GM10248 (cell line): ENCODE data around the gene INKA2.

Source experiments
- CTCF ChIA-PET: fragments of 300-600 bp; sonication (Branson Sonifier 250); formaldehyde crosslinking; extraction: SDS; loops from one replicate; lab custom pipeline; 2021; ENCODE audit warnings: antibody characterized with exemption; lab: Yijun Ruan, JAX
- POLR2A ChIA-PET: fragments of 350-650 bp; sonication (Branson Sonifier 250); formaldehyde crosslinking; extraction: SDS; loops from one replicate; lab custom pipeline; 2020; ENCODE audit warnings: antibody characterized with exemption; lab: Yijun Ruan, JAX
- DNase-seq: peaks from one replicate; pipeline ENCODE4 v3.0.0; 2012; ENCODE audit errors: extremely low spot score
- CTCF ChIP-seq: IDR thresholded peaks from 2 replicates; pipeline ENCODE4 v1.5.1; 2012; ENCODE audit warnings: mild to moderate bottlenecking, low read depth; ENCODE audit errors: extremely low read depth, missing control alignments, control extremely low read depth

The INKA2 gene

DNA sequence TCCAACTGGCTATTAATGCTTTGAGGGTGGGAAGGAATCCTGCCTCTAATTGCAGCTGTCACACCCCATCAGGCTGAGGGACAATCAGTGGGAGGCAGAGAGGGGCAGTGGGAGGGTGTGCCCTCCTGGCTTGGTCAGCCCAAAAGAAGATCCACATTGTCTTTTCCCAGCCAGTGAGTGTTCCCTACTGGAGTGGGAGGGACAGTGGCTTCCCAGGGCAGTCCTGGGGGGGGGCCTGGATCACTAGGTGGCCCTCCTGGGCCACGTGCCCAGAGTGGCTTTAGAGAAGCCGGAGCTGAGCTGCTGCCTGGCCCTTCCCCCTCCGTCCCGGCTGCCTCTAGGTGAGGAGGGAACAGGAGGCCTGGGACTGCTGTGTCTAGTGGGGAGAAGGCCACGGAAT, 14.0 kb downstream of the INKA2 start:
- POLR2A ChIA-PET: interaction anchor here (1.0 kb wide), 1 partner anchor 9 kb away, joined by 3 read pairs; no protein-coding TSS in a partner anchor
- no peak for TF ChIP-seq CTCF
- CTCF ChIA-PET: interaction anchor here (1.4 to 2.2 kb wide), 3 partner anchors 11 to 24 kb away, joined by 6 to 17 read pairs (median 8); no protein-coding TSS in a partner anchor
- DNase-seq: no peak

DNA sequence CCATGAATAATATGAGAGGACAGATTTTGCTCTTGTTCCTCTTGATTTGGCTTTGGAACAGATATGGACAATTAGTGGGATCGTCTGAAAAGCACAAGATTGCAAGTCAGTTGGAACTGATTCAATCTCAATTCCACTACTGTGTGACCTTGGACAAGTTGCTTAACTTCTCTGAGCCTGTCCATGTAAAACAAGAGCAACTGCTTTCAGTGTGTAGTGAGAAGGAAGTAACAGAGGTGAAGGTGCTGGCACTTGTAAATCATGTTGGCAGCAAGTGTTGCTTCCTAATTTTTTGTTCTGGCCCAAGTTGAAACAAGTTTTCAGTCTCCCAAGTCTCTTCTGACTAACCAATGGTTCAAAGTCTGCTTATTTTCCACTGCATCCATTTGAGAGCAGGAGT, 15.3 kb downstream of the INKA2 start:
- TF ChIP-seq CTCF: no peak
- ChIA-PET CTCF (no interaction called here), POLR2A (no interaction called here)
- no peak for DNase-seq

DNA sequence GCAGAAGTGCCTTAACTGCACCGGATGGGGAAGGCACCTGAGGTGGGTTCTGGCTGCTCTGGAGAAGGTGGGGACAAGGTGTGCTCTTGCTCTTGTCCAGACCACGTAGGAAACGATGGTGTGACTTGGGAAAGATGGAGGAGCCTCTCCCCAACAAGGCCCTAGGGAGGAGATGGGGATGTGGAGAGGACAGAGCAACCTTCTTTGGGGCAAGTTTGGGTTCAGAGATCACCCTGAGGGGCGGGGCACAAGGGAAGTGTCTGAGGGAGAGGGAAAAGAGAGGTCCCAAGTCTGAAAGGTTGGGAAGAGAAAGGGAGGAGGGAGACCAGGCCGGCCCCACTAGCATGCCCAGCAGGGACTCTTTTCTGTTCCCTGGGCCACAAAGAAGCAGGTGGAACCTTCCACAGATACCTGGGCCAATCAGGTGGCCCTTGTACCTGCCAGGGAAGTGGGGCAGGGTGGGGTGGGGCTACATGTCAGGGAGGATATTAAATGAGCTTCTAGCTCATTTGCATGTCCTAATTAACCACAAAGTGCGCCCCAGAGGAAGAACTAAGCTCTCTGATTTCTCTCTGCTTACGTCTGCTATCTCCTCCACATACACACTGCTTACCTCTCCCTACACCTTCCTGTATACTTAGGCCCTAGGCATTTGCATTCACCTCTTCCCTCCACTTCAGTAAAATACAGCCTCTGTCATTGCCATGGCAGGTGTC, 15.9 kb downstream of the INKA2 start:
- DNase-seq: no peak
- ChIA-PET CTCF (no interaction called here), POLR2A (no interaction called here)

DNA sequence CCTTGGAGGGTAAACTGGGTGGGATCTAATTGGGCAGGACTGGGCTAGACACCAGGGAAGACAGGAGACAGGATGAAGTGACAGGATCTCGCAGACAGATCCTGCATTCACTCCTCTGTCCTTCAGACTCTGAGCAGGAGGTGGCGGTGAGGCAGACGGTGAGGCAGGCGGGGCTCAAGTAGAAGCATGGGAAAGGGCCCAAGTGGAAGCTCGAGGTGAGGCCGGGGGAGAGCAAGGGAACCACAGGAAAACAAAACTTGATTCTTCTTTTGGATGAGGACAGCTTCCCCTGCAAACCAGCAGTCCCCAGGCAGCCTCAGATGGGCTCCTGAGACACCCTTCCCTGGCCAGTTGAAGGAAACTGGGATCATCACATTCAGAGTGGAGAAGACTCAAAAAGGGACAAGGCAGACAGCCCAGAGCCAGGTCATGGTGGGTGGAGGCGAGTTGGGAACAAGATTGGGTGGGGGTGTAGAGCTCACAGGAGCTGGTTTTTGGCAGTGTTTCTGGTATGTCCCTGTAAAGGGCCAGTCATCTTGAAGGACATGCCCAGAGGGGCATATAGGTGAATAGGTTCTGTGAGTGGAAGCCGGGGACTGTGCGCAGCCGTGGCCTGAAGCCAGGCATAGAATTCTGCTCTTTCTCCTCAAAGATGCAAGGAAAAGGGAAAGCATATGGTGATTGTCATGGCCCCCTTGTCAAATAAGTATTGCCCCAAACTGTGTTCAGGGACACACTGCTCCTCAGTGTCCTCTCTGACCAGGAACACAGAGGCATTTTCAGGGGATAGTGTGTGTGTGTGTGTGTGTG, 18.0 kb downstream of the INKA2 start:
- CTCF ChIA-PET: interaction anchor here (1.0 to 1.3 kb wide), 2 partner anchors 48 to 213 kb away, joined by 3 to 4 read pairs; no protein-coding TSS in a partner anchor
- DNase-seq: peak; percentile 9
- POLR2A ChIA-PET: interaction anchor here (0.6 kb wide), 1 partner anchor 16 kb away, joined by 3 read pairs; no protein-coding TSS in a partner anchor
- no peak for TF ChIP-seq CTCF

More for the DNA sequence above, 15.9 kb downstream of the INKA2 start:
- no peak for TF ChIP-seq CTCF

- no peak for TF ChIP-seq CTCF
- ChIA-PET POLR2A (interaction anchor here (0.6 kb wide), 1 partner anchor 15 kb away, joined by 3 read pairs; no protein-coding TSS in a partner anchor), CTCF (interaction anchor here (1.3 kb wide), 1 partner anchor 213 kb away, joined by 4 read pairs; no protein-coding TSS in a partner anchor)
- DNase-seq: no peak
Measured at GRCh38 chr1:111720274-111720976, 18.8 kb downstream of the INKA2 start.

- DNase-seq: no peak
- POLR2A ChIA-PET: no interaction called here
- CTCF ChIA-PET: interaction anchor here (1.8 kb wide), 1 partner anchor 27 kb away, joined by 4 read pairs; no protein-coding TSS in a partner anchor
- no peak for TF ChIP-seq CTCF
Measured at GRCh38 chr1:111719674-111720132, 19.5 kb downstream of the INKA2 start.
